ENCODE data around the gene ADAMTSL1. TPM values are rescaled to one million over a fixed set of nuclear protein-coding genes. Genes with fewer than 3 reads are reported as not detected.

ADAMTSL1 gene
- polyA plus RNA-seq, 1 experiment = 17.2 TPM

DNA sequence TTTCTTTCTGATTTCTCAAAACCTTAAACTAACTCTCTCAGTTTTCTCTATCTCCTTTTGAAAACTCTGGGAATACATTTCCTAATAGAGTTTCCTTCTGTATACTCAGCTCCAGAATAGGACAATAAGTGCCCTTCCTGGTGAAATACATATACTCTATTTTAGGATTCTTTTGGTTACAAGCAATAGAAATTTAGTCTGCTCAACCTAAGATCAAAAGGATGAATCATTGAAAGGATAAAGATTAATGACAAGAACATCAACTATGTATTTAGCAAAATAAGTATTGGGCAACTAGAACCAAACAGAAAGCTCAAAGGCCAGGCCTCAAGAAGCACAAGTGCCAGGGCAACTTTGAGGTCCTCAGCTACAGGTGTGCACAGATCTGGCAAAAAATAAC lies 127.1 kb downstream of the ADAMTSL1 start:
- POLR2A ChIA-PET = no interaction called here
- Histone ChIP-seq H3K27me3 (ENCODE audit: control insufficient read depth, insufficient read depth, low read length) (no peaks in the 10 kb centered on the region), H3K4me3 (ENCODE audit: low read depth, low read length) (no peak overlapping the region), H3K36me3 (ENCODE audit: control insufficient read depth, insufficient read depth, low read length) (no peaks in the 10 kb centered on the region)
- CTCF ChIA-PET = no interaction called here
- TF ChIP-seq, protein P1, sequence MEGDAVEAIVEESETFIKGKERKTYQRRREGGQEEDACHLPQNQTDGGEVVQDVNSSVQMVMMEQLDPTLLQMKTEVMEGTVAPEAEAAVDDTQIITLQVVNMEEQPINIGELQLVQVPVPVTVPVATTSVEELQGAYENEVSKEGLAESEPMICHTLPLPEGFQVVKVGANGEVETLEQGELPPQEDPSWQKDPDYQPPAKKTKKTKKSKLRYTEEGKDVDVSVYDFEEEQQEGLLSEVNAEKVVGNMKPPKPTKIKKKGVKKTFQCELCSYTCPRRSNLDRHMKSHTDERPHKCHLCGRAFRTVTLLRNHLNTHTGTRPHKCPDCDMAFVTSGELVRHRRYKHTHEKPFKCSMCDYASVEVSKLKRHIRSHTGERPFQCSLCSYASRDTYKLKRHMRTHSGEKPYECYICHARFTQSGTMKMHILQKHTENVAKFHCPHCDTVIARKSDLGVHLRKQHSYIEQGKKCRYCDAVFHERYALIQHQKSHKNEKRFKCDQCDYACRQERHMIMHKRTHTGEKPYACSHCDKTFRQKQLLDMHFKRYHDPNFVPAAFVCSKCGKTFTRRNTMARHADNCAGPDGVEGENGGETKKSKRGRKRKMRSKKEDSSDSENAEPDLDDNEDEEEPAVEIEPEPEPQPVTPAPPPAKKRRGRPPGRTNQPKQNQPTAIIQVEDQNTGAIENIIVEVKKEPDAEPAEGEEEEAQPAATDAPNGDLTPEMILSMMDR (IDR thresholded peaks at IDR 0.05; ENCODE audit: insufficient read depth, low read depth, low read length) = no peak
- no peak for DNase-seq (ENCODE audit: low read depth)

DNA sequence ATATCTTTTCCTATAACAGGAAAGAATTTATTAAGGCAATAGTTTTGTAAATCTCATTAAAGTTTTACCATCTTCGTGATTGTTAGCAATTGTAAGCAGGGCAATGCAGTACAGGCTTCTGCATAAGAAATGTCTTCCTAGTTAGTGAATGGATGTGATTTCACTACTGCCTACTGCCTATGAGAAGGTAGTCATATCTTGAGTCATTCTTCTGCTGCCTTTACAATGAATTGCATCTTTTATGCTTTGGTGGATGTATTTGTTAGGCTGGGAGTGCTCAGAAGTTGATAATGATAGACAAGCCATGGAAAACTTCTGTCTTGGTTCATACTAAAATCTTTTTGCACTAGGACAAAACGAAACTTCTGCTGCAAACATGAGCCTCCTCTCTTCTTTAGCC lies 128.0 kb downstream of the ADAMTSL1 start:
- Histone ChIP-seq H3K4me3 (ENCODE audit: low read depth, low read length) (no peak overlapping the region), H3K36me3 (ENCODE audit: control insufficient read depth, insufficient read depth, low read length) (no peaks in the 10 kb centered on the region), H3K27me3 (ENCODE audit: control insufficient read depth, insufficient read depth, low read length) (no peaks in the 10 kb centered on the region)
- ChIA-PET CTCF (no interaction called here), POLR2A (no interaction called here)
- no peak for DNase-seq (ENCODE audit: low read depth)
- TF ChIP-seq, protein P1 (IDR thresholded peaks at IDR 0.05; ENCODE audit: insufficient read depth, low read depth, low read length) = no peak

DNA sequence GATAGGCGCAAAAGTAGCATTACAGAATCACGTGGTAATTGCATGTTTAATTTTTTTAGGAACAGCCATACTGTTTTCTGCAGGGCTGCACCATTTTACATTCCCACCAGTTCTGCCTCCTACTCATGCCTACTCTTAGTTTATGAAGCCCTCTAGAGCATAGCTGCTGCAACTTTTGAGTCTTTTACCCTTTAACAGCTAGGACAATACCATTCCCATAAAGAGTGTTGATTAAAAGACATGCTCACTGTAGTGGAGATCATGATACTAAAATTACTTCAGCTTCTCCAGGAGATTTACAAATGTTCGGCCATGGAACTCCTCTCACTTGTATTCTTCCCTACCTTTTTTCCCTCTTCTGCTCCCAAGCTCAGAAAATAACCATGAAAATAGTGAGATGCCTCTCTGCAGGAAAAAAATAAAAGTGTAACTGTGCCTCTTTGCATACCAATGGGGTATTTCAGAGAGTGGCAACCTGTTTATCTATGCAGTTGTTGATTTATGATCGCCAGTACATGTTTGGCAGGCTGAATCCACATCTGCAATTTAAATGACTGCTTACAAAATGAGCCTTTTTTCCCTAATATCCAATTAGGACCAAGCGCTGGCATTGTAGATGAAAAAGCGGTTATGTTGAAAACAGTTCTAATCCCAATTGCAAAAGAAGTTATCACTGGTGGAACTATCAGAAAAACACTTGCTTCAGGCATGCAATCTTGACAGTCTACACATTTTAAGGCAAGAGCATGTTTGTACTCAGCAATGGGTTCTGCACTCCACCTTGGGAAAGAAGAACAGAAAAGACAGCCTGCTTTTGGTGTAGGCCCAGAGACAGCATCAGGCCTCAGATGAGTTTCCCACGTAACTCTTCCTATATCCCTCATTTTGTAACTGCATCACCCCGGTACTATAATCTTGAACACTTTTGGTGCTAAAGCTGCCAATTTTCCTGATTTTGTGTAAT lies 131.1 kb downstream of the ADAMTSL1 start:
- DNase-seq (ENCODE audit: low read depth) = no peak
- ChIA-PET POLR2A (no interaction called here), CTCF (interaction anchor here (0.9 kb wide), 1 partner anchor 10 kb away, joined by 3 read pairs; no protein-coding TSS in a partner anchor)
- Histone ChIP-seq H3K36me3 (ENCODE audit: control insufficient read depth, insufficient read depth, low read length) (no peaks in the 10 kb centered on the region), H3K27me3 (ENCODE audit: control insufficient read depth, insufficient read depth, low read length) (no peaks in the 10 kb centered on the region), H3K4me3 (ENCODE audit: low read depth, low read length) (no peak overlapping the region)
- TF ChIP-seq, protein P1 (IDR thresholded peaks at IDR 0.05; ENCODE audit: insufficient read depth, low read depth, low read length) = no peak

DNA sequence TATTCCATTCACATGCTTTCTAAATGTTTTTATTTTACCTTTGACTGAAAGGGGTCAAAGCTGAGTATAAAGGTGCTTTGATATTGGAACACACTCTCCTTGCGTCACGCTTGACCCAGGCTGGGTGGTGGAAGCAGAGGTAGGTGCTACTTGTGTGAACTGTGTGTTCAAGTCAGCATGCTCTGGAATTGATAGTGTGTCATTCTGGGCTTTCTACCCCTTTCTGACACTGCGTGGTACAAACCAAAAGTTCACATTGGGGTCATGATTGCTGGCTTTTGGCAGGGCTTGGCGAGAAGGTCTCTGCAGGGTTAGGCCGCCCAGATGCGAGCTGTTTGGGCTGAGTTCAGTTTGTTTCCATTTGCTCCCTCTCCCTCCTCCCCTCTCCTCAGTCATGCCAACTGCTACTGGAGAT lies 131.8 kb downstream of the ADAMTSL1 start:
- CTCF ChIA-PET = interaction anchor here (0.9 kb wide), 1 partner anchor 10 kb away, joined by 3 read pairs; no protein-coding TSS in a partner anchor

DNA sequence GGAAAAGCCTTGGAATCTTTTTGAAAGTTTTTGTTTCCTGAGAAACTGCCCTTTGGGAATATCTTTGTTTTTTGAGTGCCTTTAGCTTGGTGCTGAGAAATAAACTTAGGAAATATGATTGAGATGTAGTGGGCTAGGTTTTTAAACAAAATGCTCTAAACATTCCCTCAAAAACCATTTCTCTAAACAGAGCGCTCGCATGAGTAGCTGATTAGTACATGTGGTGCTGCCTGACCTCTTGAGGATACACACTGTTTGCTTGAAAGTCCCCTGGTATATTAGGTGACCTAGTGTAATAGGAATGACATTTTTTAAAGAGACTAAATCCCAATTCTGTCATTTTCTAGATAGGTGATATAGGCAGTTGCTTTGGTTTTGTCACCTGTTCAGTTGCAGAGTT lies 132.3 kb downstream of the ADAMTSL1 start:
- POLR2A ChIA-PET = no interaction called here
- no peak overlapping the region for H3K4me3 ChIP-seq (ENCODE audit: low read depth, low read length)
- H3K36me3 ChIP-seq (ENCODE audit: control insufficient read depth, insufficient read depth, low read length) = no peaks in the 10 kb centered on the region
- DNase-seq (ENCODE audit: low read depth) = no peak
- TF ChIP-seq, protein P1 (IDR thresholded peaks at IDR 0.05; ENCODE audit: insufficient read depth, low read depth, low read length) = no peak
- H3K27me3 ChIP-seq (ENCODE audit: control insufficient read depth, insufficient read depth, low read length) = no peaks in the 10 kb centered on the region
- CTCF ChIA-PET = interaction anchor here (0.9 kb wide), 1 partner anchor 9 kb away, joined by 3 read pairs; no protein-coding TSS in a partner anchor

More for the DNA sequence above, 131.8 kb downstream of the ADAMTSL1 start:
- POLR2A ChIA-PET = no interaction called here
- Histone ChIP-seq H3K4me3 (ENCODE audit: low read depth, low read length) (no peak overlapping the region), H3K36me3 (ENCODE audit: control insufficient read depth, insufficient read depth, low read length) (no peaks in the 10 kb centered on the region), H3K27me3 (ENCODE audit: control insufficient read depth, insufficient read depth, low read length) (no peaks in the 10 kb centered on the region)
- TF ChIP-seq, protein P1 (IDR thresholded peaks at IDR 0.05; ENCODE audit: insufficient read depth, low read depth, low read length) = no peak
- DNase-seq (ENCODE audit: low read depth) = no peak
